Vagina (tissue), 2 donors: ENCODE data around the gene SIK3.

Experiments
- POLR2AphosphoS5 ChIP-seq, 2 donors: sonication (generic); formaldehyde crosslinking; IDR thresholded peaks; one replicate each; pipeline ENCODE4 v1.9.0; 2017; ENCODE audit warnings: antibody characterized with exemption in 2 of 2, mild to moderate bottlenecking in 2 of 2, low read depth in 1 of 2; ENCODE audit not compliant: insufficient read depth in 1 of 2
- TF ChIP-seq, protein P1 (sequence below), 3 experiments: fragments of 450-650 bp in 2 of 3; fragments of 200-600 bp in 1 of 3; sonication (generic) in 1 of 3; IDR thresholded peaks; one replicate each; pipeline ENCODE4 v1.5.1; 2017 to 2019; ENCODE audit warnings: antibody characterized with exemption in 3 of 3, mild to moderate bottlenecking in 2 of 3, moderate library complexity in 2 of 3

- TF ChIP-seq, protein P1, sequence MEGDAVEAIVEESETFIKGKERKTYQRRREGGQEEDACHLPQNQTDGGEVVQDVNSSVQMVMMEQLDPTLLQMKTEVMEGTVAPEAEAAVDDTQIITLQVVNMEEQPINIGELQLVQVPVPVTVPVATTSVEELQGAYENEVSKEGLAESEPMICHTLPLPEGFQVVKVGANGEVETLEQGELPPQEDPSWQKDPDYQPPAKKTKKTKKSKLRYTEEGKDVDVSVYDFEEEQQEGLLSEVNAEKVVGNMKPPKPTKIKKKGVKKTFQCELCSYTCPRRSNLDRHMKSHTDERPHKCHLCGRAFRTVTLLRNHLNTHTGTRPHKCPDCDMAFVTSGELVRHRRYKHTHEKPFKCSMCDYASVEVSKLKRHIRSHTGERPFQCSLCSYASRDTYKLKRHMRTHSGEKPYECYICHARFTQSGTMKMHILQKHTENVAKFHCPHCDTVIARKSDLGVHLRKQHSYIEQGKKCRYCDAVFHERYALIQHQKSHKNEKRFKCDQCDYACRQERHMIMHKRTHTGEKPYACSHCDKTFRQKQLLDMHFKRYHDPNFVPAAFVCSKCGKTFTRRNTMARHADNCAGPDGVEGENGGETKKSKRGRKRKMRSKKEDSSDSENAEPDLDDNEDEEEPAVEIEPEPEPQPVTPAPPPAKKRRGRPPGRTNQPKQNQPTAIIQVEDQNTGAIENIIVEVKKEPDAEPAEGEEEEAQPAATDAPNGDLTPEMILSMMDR (IDR thresholded peaks at IDR 0.05) = no peak
- TF ChIP-seq POLR2AphosphoS5 (IDR thresholded peaks at IDR 0.05; ENCODE audit: insufficient read depth in 1 of 2, low read depth in 1 of 2) = no peak
Measured at GRCh38 chr11:116843661-116844060, 254.6 kb downstream of the SIK3 start.
